ENCODE results near the gene FBXO2.

DNA sequence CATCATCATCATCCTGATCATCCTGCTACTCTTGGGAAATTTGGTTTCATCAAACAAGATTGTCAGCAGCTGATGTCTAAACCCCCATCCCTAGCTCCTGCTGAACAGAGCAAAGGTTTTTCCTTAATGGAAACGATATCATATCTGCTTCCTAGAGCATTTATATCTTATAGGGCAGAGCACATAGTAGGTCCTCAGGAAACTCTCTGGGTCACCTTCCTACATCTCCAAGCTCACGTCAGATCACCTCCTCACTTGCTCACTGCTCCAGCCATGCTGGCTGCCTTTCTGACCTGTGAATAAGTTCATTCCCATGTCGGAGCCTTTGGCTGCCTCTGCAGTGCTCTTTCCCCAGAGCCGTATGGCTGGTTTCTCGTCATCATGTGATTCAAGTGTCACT, 10.4 kb downstream of the FBXO2 start:
- no peak for TF ChIP-seq NFIC (IDR thresholded peaks at IDR 0.05)
- no peak for TF ChIP-seq CEBPB (IDR thresholded peaks at IDR 0.05)
- TF ChIP-seq CREB1 (IDR thresholded peaks at IDR 0.05; ENCODE audit: low read depth): no peak
- no peak for TF ChIP-seq TCF12 (IDR thresholded peaks at IDR 0.05; ENCODE audit: low read depth)
- TF ChIP-seq, protein P1, sequence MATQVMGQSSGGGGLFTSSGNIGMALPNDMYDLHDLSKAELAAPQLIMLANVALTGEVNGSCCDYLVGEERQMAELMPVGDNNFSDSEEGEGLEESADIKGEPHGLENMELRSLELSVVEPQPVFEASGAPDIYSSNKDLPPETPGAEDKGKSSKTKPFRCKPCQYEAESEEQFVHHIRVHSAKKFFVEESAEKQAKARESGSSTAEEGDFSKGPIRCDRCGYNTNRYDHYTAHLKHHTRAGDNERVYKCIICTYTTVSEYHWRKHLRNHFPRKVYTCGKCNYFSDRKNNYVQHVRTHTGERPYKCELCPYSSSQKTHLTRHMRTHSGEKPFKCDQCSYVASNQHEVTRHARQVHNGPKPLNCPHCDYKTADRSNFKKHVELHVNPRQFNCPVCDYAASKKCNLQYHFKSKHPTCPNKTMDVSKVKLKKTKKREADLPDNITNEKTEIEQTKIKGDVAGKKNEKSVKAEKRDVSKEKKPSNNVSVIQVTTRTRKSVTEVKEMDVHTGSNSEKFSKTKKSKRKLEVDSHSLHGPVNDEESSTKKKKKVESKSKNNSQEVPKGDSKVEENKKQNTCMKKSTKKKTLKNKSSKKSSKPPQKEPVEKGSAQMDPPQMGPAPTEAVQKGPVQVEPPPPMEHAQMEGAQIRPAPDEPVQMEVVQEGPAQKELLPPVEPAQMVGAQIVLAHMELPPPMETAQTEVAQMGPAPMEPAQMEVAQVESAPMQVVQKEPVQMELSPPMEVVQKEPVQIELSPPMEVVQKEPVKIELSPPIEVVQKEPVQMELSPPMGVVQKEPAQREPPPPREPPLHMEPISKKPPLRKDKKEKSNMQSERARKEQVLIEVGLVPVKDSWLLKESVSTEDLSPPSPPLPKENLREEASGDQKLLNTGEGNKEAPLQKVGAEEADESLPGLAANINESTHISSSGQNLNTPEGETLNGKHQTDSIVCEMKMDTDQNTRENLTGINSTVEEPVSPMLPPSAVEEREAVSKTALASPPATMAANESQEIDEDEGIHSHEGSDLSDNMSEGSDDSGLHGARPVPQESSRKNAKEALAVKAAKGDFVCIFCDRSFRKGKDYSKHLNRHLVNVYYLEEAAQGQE (IDR thresholded peaks at IDR 0.05; ENCODE audit: low read depth): no peak
- TF ChIP-seq, protein P2, sequence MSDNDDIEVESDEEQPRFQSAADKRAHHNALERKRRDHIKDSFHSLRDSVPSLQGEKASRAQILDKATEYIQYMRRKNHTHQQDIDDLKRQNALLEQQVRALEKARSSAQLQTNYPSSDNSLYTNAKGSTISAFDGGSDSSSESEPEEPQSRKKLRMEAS (IDR thresholded peaks at IDR 0.05): no peak
